GM12878 (cell line): Measurements from ENCODE around the gene ANKRD11. TPM values are rescaled to one million over a fixed set of nuclear protein-coding genes. Genes with fewer than 3 reads are reported as not detected.

ENCODE experiments used
- ATAC-seq: fragments of 200-7000 bp; cut with Tn5 transposase; 3 replicates; pipeline ENCODE4 v1.9.1; 2020; ENCODE audit warnings: mild to moderate bottlenecking, moderate library complexity
- BruUV-seq: library from RNA; stranded (reverse); fragments of 400-500 nt; replicated peaks from 2 replicates; lab custom pipeline; 2021; lab: Mats Ljungman, UMichigan
- CTCF ChIA-PET: fragments of 300-600 bp; sonication (Branson Sonifier 250); formaldehyde crosslinking; extraction: SDS; loops from one replicate; lab custom pipeline; 2021; ENCODE audit warnings: inconsistent platforms; lab: Yijun Ruan, JAX
- POLR2A ChIA-PET: fragments of 350-600 bp; formaldehyde crosslinking; extraction: SDS; loops from one replicate; lab custom pipeline; 2021; ENCODE audit warnings: inconsistent platforms; lab: Charles Lee
- RAD21 ChIA-PET: fragments of 300-600 bp; sonication (Branson Sonifier 250); formaldehyde crosslinking; loops from one replicate; lab custom pipeline; 2023; ENCODE audit warnings: antibody characterized with exemption; ENCODE audit not compliant: unreplicated experiment; lab: Charles Lee
- SMC1A ChIA-PET: fragments of 300-600 bp; sonication (Branson Sonifier 250); formaldehyde crosslinking; loops from one replicate; lab custom pipeline; 2023; ENCODE audit not compliant: unreplicated experiment, uncharacterized antibody; lab: Charles Lee
- DNase-seq: peaks from one replicate; pipeline ENCODE4 v3.0.0-alpha.2; 2011; ENCODE audit warnings: low read depth, low spot score
- FAIRE-seq: peaks from 3 replicates; lab custom pipeline; 2011; peaks lifted over from hg19 to GRCh38; lab: Jason Lieb, UNC
- H2AFZ ChIP-seq: 2 replicates; pipeline ENCODE4 v1.6.0; 2011; ENCODE audit warnings: low read depth, low read length, control low read depth; ENCODE audit not compliant: control insufficient read depth
- H3K27ac ChIP-seq: 2 replicates; pipeline ENCODE4 v1.5.1; 2011; ENCODE audit warnings: control low read depth; ENCODE audit not compliant: control insufficient read depth, insufficient read depth
- H3K27me3 ChIP-seq, 2 experiments: replicated peaks in 1 of 2; 2 replicates each; pipeline versions ENCODE4 v1.6.0 to v1.6.1; 2011; ENCODE audit warnings: low read length in 1 of 2; ENCODE audit not compliant: control insufficient read depth in 2 of 2, insufficient read depth in 2 of 2
- H3K36me3 ChIP-seq, 2 experiments: 2 replicates each; pipeline ENCODE4 v1.5.1; 2011; ENCODE audit warnings: low read length in 1 of 2; ENCODE audit not compliant: control insufficient read depth in 2 of 2, insufficient read depth in 2 of 2
- H3K4me1 ChIP-seq: 2 replicates; pipeline ENCODE4 v1.6.1; 2011; ENCODE audit warnings: mild to moderate bottlenecking, low read length, moderate library complexity, mixed read lengths; ENCODE audit not compliant: control insufficient read depth, insufficient read depth
- H3K4me2 ChIP-seq: 2 replicates; pipeline ENCODE4 v1.6.0; 2011; ENCODE audit warnings: control low read depth; ENCODE audit not compliant: control insufficient read depth, insufficient read depth
- H3K4me3 ChIP-seq: fragments of 200-600 bp; sonication (generic); 2 replicates; pipeline ENCODE4 v1.5.1; 2016
- H3K79me2 ChIP-seq: 2 replicates; pipeline ENCODE4 v1.6.0; 2011; ENCODE audit warnings: low read length; ENCODE audit not compliant: control insufficient read depth, insufficient read depth
- H3K9ac ChIP-seq: 2 replicates; pipeline ENCODE4 v1.8.0; 2011; ENCODE audit warnings: low read length, control low read depth, mixed read lengths; ENCODE audit not compliant: control insufficient read depth, insufficient read depth
- H3K9me3 ChIP-seq: replicated peaks from 3 replicates; pipeline ENCODE4 v1.5.1; 2011; ENCODE audit warnings: mild to moderate bottlenecking, low read length; ENCODE audit not compliant: control insufficient read depth, insufficient read depth
- H4K20me1 ChIP-seq: 2 replicates; pipeline ENCODE4 v1.6.0; 2011; ENCODE audit not compliant: control insufficient read depth, insufficient read depth
- FOXK2 ChIP-seq: fragments of 450-650 bp; IDR thresholded peaks from 2 replicates; pipeline ENCODE4 v1.6.1; 2017; ENCODE audit warnings: mild to moderate bottlenecking, moderate library complexity
- HCFC1 ChIP-seq: fragments of 150-350 bp; IDR thresholded peaks from 2 replicates; pipeline ENCODE4 v1.6.1; 2014; ENCODE audit warnings: low read length
- JUND ChIP-seq: IDR thresholded peaks from 2 replicates; pipeline ENCODE4 v1.6.1; 2012; ENCODE audit warnings: low read depth, mild to moderate bottlenecking, low read length, improper control_type of control experiment, moderate library complexity
- NFYA ChIP-seq: IDR thresholded peaks from 2 replicates; pipeline ENCODE4 v1.6.1; 2011; ENCODE audit warnings: low read depth, mild to moderate bottlenecking, low read length, improper control_type of control experiment, borderline replicate concordance
- NR2C2 ChIP-seq: IDR thresholded peaks from 2 replicates; pipeline ENCODE4 v1.6.1; 2011; ENCODE audit warnings: borderline replicate concordance, low read depth; ENCODE audit not compliant: control insufficient read depth, insufficient read length
- PML ChIP-seq: IDR thresholded peaks from 2 replicates; pipeline ENCODE4 v1.6.1; 2012; ENCODE audit warnings: low read length, inconsistent platforms
- POLR2AphosphoS2 ChIP-seq: IDR thresholded peaks from 2 replicates; pipeline ENCODE4 v1.6.1; 2011; ENCODE audit warnings: low read depth, mild to moderate bottlenecking, low read length, improper control_type of control experiment, moderate library complexity
- SMAD1 ChIP-seq: fragments of 450-650 bp; IDR thresholded peaks from 2 replicates; pipeline ENCODE4 v1.6.1; 2018; ENCODE audit warnings: mild to moderate bottlenecking, low read depth; ENCODE audit not compliant: partially characterized antibody
- SMAD5 ChIP-seq: IDR thresholded peaks from 2 replicates; pipeline ENCODE4 v1.6.1; 2016; ENCODE audit warnings: antibody characterized with exemption, low read depth
- WRNIP1 ChIP-seq: IDR thresholded peaks from 2 replicates; pipeline ENCODE4 v1.6.1; 2011; ENCODE audit warnings: low read depth, low read length, improper control_type of control experiment, borderline replicate concordance
- ZBED1 ChIP-seq: IDR thresholded peaks from 2 replicates; pipeline ENCODE4 v1.6.1; 2016; ENCODE audit warnings: borderline replicate concordance
- WGBS: methylation state at CpG from one replicate; pipeline ENCODE4 v1.1.6; 2016; ENCODE audit warnings: low lambda C conversion rate; ENCODE audit not compliant: insufficient replicate concordance, insufficient coverage; ENCODE audit errors: missing lambda C conversion rate; 5-methylcytosine and 5-hydroxymethylcytosine counted together
- in situ Hi-C: fragments of 300-500 bp; cut with MboI; formaldehyde crosslinking; loops from 9 replicates; pipeline ENCODE4 v1.14.3; 2018; ENCODE audit warnings: mixed read lengths
- intact Hi-C: fragments of 100-400 bp; cut with micrococcal nuclease; formaldehyde crosslinking; loops from one replicate; pipeline ENCODE4 v1.14.2; 2022; ENCODE audit not compliant: unreplicated experiment
- polyA plus RNA-seq, 11 experiments: library from polyadenylated mRNA; depleted of rRNA in 4 of 11; unstranded in 6 of 11; stranded (reverse) in 5 of 11; fragments of >200 nt; fragmentation: Nextera tagmentation in 4 of 11; fragmentation: Illumina TruSeq in 1 of 11; extraction: Ambion mirVana in 4 of 11; extraction: Trizol in 1 of 11; gene quantifications; 1 replicate in 1 of 11; 2 replicates in 10 of 11; pipeline versions ENCODE4 v1.2.1 to v1.2.3, GENCODE V29; 2011 to 2016; ENCODE audit warnings: inconsistent platforms in 2 of 11, missing spikeins in 2 of 11, low read depth in 1 of 11
- total RNA-seq, 4 experiments: library from RNA; depleted of rRNA in 3 of 4; stranded (reverse); fragments of >200 nt in 3 of 4; fragmentation: Illumina TruSeq in 1 of 4; extraction: Trizol in 1 of 4; gene quantifications; 2 replicates each; pipeline versions ENCODE4 v1.2.1 to v1.2.3, GENCODE V29; 2013 to 2021
- TF ChIP-seq, protein P1 (sequence below): fragments of 450-650 bp; IDR thresholded peaks from 2 replicates; pipeline ENCODE4 v1.6.1; 2017; ENCODE audit warnings: borderline replicate concordance
- TF ChIP-seq, protein P2 (sequence below): fragments of 450-650 bp; IDR thresholded peaks from 2 replicates; pipeline ENCODE4 v1.6.1; 2016; ENCODE audit warnings: mild to moderate bottlenecking

ANKRD11 gene
- total and polyA plus RNA-seq, 10 of the 15 experiments (the other 5 are each of a cell fraction or from before 2014, with no cell fraction given), result 5.1 to 103 (median 27.4) TPM

DNA sequence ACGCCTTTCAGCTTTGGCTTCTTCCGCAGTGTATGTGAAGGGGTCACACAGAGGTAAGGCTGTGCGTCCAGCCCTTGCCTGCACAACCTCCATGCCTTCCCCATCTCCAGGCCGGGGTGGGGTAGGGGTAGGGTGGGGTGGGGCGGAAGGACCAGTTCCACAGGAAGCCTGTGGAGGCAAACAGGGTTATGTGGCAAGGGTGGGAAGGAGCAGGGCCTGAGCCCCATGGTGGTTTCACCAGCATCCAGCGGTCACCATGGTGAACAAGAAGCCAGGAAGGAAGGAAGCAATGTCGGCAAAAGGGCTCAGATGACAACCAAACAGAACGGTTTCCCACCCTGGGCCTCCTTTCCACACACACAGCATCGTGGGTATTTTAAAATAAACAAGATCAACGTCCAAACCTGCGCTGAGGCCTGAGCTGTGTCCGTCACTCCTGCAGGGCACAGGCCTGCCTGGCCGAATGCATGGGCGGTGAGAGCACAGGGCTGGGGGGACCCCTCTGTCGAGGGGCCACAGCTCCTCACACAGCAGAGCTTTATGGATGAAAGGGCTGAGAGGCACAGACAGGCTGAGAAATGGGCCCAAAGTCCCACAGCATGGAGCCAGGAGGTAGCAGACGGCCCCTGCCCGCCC lies 192.3 kb downstream of the ANKRD11 start:
- no peaks in the 10 kb centered on the region for H3K9me3 ChIP-seq
- H3K27me3 ChIP-seq, result no peaks in the 10 kb centered on the region
- ChIA-PET RAD21 (no interaction called here), SMC1A (no interaction called here), POLR2A (no interaction called here), CTCF (no interaction called here)
- H2AFZ ChIP-seq, result no peak overlapping the region
- in situ Hi-C loops (no loop called here), intact Hi-C loops (no loop called here)
- peaks cover 9% of the 10 kb centered on the region; the same call in 1 of the 2 replicates for H4K20me1 ChIP-seq
- DNase-seq (no peak), ATAC-seq (no peak), FAIRE-seq (no peak)
- no peak overlapping the region for H3K9ac ChIP-seq
- BruUV-seq, result no TSS peak
- H3K79me2 ChIP-seq, result no peaks in the 10 kb centered on the region; the same call in none of the 2 replicates
- H3K36me3 ChIP-seq, result peaks cover 10 to 26% of the 10 kb centered on the region in 2 experiments; a peak in 3 of 4 replicates
- no peak overlapping the region for H3K27ac ChIP-seq
- TF ChIP-seq JUND, result no peak
- no peak overlapping the region for H3K4me2 ChIP-seq
- H3K4me1 ChIP-seq, result no peaks in the 10 kb centered on the region
- 78% methylated on average over 16 of the region's 17 CpGs for WGBS
- no peak overlapping the region for H3K4me3 ChIP-seq

DNA sequence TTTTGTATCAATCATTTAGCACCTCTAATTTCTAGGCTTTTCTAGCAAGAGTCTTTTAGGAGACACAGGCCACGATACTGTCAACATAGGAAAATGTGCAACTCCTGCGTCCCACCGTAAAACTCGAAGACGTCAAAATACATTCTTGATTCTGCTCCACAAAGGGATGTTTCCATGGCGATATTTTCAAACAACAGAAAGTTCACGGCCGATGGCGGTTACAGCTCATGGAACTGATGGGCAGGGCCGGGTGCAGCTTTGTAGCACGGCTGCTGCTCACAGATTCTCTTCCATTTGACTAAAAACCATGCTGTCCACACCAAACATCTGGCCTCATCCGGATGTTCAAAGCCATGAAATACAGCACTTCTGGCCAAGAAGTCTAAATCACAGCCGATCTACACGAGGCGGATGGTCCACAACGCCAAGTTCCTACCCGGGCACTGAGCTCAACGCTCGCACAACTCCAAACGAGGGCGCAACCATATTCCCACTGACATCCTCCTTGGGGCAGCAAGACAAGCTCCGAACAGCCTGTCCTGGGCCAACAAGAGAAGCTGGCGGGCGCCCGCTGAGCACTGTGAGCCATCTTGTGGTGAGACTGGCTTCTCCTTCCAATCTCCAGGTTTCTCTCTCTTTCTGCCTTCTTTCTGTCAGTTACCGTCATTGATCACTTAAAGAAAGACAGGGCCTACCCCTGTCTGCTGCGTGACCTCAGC lies 193.0 kb downstream of the ANKRD11 start:
- intact Hi-C loops, result no loop called here
- 96% methylated on average over 27 of the region's 27 CpGs for WGBS
- ChIA-PET POLR2A (no interaction called here), SMC1A (no interaction called here), RAD21 (no interaction called here), CTCF (interaction anchor here (1.0 kb wide), 1 partner anchor 9 kb away, joined by 4 read pairs; no protein-coding TSS in a partner anchor)
- no peak for ATAC-seq
- H3K79me2 ChIP-seq, result no peaks in the 10 kb centered on the region; the same call in none of the 2 replicates
- no peak for DNase-seq
- no peak overlapping the region for H3K4me3 ChIP-seq
- no peak for FAIRE-seq
- H3K4me2 ChIP-seq, result no peak overlapping the region
- H3K4me1 ChIP-seq, result no peaks in the 10 kb centered on the region
- no peak overlapping the region for H2AFZ ChIP-seq
- in situ Hi-C loops, result no loop called here
- peaks cover 9% of the 10 kb centered on the region; the same call in 1 of the 2 replicates for H4K20me1 ChIP-seq
- no peaks in the 10 kb centered on the region for H3K27me3 ChIP-seq
- no peak overlapping the region for H3K9ac ChIP-seq
- H3K9me3 ChIP-seq, result no peaks in the 10 kb centered on the region
- no peak overlapping the region for H3K27ac ChIP-seq
- TSS peak; percentile 14 for BruUV-seq
- H3K36me3 ChIP-seq, result peaks cover 6 to 23% of the 10 kb centered on the region in 2 experiments; a peak in 3 of 4 replicates
- no peak for TF ChIP-seq HCFC1
- TF ChIP-seq ZBED1, result no peak
- TF ChIP-seq SMAD5, result no peak
- TF ChIP-seq FOXK2, result no peak
- TF ChIP-seq SMAD1, result no peak
- TF ChIP-seq NFYA, result no peak
- TF ChIP-seq, protein P1, sequence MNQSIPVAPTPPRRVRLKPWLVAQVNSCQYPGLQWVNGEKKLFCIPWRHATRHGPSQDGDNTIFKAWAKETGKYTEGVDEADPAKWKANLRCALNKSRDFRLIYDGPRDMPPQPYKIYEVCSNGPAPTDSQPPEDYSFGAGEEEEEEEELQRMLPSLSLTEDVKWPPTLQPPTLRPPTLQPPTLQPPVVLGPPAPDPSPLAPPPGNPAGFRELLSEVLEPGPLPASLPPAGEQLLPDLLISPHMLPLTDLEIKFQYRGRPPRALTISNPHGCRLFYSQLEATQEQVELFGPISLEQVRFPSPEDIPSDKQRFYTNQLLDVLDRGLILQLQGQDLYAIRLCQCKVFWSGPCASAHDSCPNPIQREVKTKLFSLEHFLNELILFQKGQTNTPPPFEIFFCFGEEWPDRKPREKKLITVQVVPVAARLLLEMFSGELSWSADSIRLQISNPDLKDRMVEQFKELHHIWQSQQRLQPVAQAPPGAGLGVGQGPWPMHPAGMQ, result no peak
- TF ChIP-seq WRNIP1, result no peak
- TF ChIP-seq, protein P2, sequence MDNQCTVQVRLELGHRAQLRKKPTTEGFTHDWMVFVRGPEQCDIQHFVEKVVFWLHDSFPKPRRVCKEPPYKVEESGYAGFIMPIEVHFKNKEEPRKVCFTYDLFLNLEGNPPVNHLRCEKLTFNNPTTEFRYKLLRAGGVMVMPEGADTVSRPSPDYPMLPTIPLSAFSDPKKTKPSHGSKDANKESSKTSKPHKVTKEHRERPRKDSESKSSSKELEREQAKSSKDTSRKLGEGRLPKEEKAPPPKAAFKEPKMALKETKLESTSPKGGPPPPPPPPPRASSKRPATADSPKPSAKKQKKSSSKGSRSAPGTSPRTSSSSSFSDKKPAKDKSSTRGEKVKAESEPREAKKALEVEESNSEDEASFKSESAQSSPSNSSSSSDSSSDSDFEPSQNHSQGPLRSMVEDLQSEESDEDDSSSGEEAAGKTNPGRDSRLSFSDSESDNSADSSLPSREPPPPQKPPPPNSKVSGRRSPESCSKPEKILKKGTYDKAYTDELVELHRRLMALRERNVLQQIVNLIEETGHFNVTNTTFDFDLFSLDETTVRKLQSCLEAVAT, result no peak
- no peak for TF ChIP-seq POLR2AphosphoS2
- no peak for TF ChIP-seq PML
- TF ChIP-seq NR2C2, result no peak
